ENCODE data around the gene JOSD1. TPM values are rescaled to one million over a fixed set of nuclear protein-coding genes. Genes with fewer than 3 reads are reported as not detected.

Gene JOSD1
- total and polyA plus RNA-seq, 2 of the 4 experiments (the other 2 are of a cell fraction), result 30.2 to 35.8 TPM

DNA sequence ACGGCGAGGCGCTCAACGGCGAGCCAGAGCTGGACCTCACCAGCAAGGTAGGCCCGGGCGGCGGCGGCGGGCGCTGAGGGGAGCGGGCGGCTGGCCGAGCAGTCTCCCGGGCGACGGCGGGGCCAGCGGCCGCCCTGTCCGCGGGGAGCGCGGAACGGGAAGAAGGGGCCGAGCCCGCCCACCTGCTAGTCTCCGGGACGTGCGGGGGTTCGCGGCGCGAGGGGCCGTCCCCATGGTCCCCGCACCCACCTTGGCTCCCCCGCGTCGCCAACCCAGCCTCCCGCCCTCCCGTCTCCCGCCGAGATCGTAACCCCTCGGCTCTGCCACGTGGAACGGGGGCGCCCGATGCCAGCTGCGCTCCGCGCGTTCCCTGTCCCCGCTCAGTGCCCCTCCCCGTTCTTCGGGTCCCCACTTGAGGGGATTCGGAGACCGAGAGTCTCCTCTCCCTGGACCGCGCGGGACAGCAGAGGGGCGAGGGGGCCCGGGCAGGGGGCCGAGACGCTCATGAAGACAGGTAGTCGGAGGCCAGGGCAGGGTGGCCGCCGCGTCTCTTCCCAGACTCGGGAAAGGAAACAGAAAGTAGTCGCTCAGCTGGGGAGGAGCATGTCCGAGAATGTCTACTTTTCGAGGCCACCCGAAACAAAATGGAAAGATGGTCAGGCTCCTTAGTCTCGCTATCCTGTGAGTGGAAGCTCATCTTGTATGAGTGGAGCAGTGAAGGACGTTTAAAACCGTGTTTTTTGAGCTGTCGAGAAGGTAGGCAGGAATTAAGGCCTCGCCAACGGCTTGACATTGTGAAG lies 5.6 kb upstream of the JOSD1 start:
- Histone ChIP-seq H3K23ac (ENCODE audit: low read depth, low read length) (peak overlapping the region; percentile 99), H2AK5ac (ENCODE audit: low read depth, low read length) (peak overlapping the region; percentile 60), H4K8ac (ENCODE audit: low read depth in 2 of 2, low read length in 2 of 2) (peak overlapping the region in 1 of 2 experiments; percentile 48; a peak in 1 of 4 replicates), H2BK120ac (ENCODE audit: low read depth, low read length) (no peak overlapping the region), H2AFZ (replicated peaks; ENCODE audit: low read length, poor library complexity) (peak overlapping the region; percentile 92), H3K9me3 (ENCODE audit: control insufficient read depth, insufficient read depth, low read length) (no peaks in the 10 kb centered on the region), H3K4me2 (ENCODE audit: low read depth, low read length) (peak overlapping the region; percentile 92), H3K9ac (ENCODE audit: low read depth, low read length) (peak overlapping the region; percentile 64), H4K5ac (ENCODE audit: low read depth, low read length) (no peak overlapping the region), H3K18ac (ENCODE audit: low read depth, low read length) (peak overlapping the region; percentile 21; the same call in 1 of the 2 replicates), H2BK20ac (ENCODE audit: low read depth, low read length) (no peak overlapping the region), H2BK5ac (ENCODE audit: low read depth, low read length, poor library complexity, severe bottlenecking) (peak overlapping the region; percentile 77), H3K14ac (replicated peaks; ENCODE audit: low read depth, low read length) (peak overlapping the region; percentile 87), H3K4me1 (ENCODE audit: control insufficient read depth, insufficient read depth, low read length) (peaks cover 7% of the 10 kb centered on the region), H2AK9ac (replicated peaks; ENCODE audit: low read depth, low read length, poor library complexity) (peak overlapping the region; percentile 97), H3K56ac (ENCODE audit: extremely low read depth, insufficient read depth, low read length) (peak overlapping the region; percentile 75), H3K9me1 (ENCODE audit: insufficient read depth, low read length) (peaks cover 21% of the 10 kb centered on the region), H4K20me1 (ENCODE audit: insufficient read depth, low read length) (peaks cover 49% of the 10 kb centered on the region), H2BK15ac (ENCODE audit: low read depth, low read length) (0 out of 3 replicates have a peak overlapping the region, but pooled peaks have one; percentile 29), H3K79me1 (ENCODE audit: low read depth in 1 of 2, low read length in 2 of 2) (peaks cover 6 to 57% of the 10 kb centered on the region in 2 experiments; a peak in 2 of 4 replicates), H4K91ac (ENCODE audit: insufficient read depth, low read depth, low read length) (peak overlapping the region; percentile 53; the same call in 1 of the 2 replicates), H3K36me3 (ENCODE audit: control insufficient read depth, insufficient read depth, low read length) (peaks cover 1% of the 10 kb centered on the region; the same call in 1 of the 2 replicates), H3K27me3 (ENCODE audit: control insufficient read depth, insufficient read depth, low read length) (no peaks in the 10 kb centered on the region), H3K4me3 (ENCODE audit: insufficient read depth, low read depth, low read length) (peak overlapping the region; percentile 69), H3K27ac (ENCODE audit: insufficient read depth, low read length) (peak overlapping the region; percentile 72), H3K4ac (ENCODE audit: low read depth, low read length) (peak overlapping the region; percentile 91)
- TF ChIP-seq MXI1 (IDR thresholded peaks at IDR 0.05; ENCODE audit: borderline replicate concordance, low read depth, low read length), result peak; percentile 83; the same call in 1 of the 2 replicates
- TF ChIP-seq, protein P1, sequence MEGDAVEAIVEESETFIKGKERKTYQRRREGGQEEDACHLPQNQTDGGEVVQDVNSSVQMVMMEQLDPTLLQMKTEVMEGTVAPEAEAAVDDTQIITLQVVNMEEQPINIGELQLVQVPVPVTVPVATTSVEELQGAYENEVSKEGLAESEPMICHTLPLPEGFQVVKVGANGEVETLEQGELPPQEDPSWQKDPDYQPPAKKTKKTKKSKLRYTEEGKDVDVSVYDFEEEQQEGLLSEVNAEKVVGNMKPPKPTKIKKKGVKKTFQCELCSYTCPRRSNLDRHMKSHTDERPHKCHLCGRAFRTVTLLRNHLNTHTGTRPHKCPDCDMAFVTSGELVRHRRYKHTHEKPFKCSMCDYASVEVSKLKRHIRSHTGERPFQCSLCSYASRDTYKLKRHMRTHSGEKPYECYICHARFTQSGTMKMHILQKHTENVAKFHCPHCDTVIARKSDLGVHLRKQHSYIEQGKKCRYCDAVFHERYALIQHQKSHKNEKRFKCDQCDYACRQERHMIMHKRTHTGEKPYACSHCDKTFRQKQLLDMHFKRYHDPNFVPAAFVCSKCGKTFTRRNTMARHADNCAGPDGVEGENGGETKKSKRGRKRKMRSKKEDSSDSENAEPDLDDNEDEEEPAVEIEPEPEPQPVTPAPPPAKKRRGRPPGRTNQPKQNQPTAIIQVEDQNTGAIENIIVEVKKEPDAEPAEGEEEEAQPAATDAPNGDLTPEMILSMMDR (conservative IDR thresholded peaks at IDR 0.05; ENCODE audit: low read depth, low read length), result no peak
- CTCF ChIA-PET, result interaction anchor here (0.7 to 1.5 kb wide), 2 partner anchors 12 to 19 kb away, joined by 3 read pairs; no protein-coding TSS in a partner anchor
- in situ Hi-C loops (cut with MboI; ENCODE audit: low sequenced_read_pairs), result no loop called here
- 1% methylated on average over 51 of the region's 80 CpGs; no CpG with 5 or more reads in 1 of the 2 experiments for WGBS, 2 experiments (ENCODE audit: extremely low coverage in 2 of 2, insufficient read length in 1 of 2)
- POLR2A ChIA-PET (ENCODE audit: unreplicated experiment), result no interaction called here
- intact Hi-C loops (cut with micrococcal nuclease), result loop anchor here (10.0 kb wide), 1 partner anchor 652 kb away; the partner anchor contains the start of gene PICK1
- peak; percentile 27 for DNase-seq
- no TSS peak for BruUV-seq (replicated peaks)
- dilution Hi-C loops (cut with HindIII; ENCODE audit: low sequenced_read_pairs, unreplicated experiment), result no loop called here
- peak; percentile 15 for ATAC-seq (ENCODE audit: low read depth)

Data from IMR-90 (cell line).